ENCODE data around the gene VASH2.
A peak's percentile ranks its signal among the peaks of the same experiment; 100 is the strongest.
"Not testable (repeated sequence)": the region's sequence is repeated elsewhere in the genome, so short reads cannot be mapped to it uniquely, and the experiment has no call there.

The VASH2 gene

DNA sequence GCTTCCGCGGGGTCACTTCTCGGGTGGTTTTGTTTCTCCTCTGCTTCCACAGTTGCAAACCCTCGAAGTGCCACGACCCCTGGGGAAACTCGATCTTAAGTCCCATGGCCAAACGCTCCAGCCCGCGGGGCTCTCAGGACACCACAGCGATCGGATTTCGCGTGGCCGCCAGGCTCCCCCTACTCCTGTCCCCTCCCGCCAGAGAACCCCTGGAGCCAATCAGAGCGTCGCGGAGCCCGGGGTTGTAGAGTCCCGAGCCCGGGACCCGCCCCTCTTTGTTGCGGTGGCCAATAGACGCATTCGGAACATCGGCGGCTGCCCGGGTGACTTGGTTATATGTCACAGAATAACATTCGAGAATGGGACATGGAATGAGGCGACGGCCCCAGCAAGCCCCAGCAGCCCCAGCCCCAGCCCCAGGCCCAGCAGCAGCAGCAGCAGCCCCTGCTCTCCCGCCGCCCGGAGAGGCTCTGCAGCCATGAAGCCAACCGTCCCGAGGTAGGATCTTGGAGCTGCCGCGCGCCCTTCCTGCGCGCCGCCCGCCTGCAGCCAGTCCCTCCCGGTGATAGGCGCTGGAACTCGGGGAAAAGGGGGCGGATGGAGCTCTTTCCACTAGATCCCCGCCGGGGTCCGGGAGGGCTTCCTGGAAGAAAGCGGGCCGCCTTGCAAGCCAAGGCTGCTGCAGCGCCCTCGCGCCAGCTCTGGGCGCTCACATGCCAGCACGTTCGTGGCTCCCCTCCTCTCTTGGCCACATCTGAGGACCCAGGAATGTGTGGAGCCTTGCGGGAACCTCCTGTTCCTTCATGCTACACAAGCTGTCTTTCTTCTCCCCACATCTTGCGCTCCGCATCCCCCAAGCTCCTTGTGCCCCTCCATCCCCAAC, at the start of gene VASH2:
Gene VASH2 (plus strand): TSS at position 299 of the 883 bp plus-strand sequence. CDS start 1,002 bp downstream, outside the sequence.
- Histone ChIP-seq H3K9ac (ENCODE audit: low read depth, low read length) (peak within 1 kb of the TSS; percentile 70), H3K27me3 (ENCODE audit: control insufficient read depth, insufficient read depth, low read length) (peaks cover 7% of the 10 kb centered on the region), H3K4me1 (ENCODE audit: control insufficient read depth, insufficient read depth, low read length) (peaks cover 27% of the 10 kb centered on the region), H3K4me3 (ENCODE audit: low read depth, low read length) (peak within 1 kb of the TSS; percentile 82), H3K36me3 (ENCODE audit: control insufficient read depth, insufficient read depth, low read length) (peaks cover 31% of the 10 kb centered on the region), H3K9me3 (ENCODE audit: control insufficient read depth, insufficient read depth, low read length) (no peaks in the 10 kb centered on the region)

DNA sequence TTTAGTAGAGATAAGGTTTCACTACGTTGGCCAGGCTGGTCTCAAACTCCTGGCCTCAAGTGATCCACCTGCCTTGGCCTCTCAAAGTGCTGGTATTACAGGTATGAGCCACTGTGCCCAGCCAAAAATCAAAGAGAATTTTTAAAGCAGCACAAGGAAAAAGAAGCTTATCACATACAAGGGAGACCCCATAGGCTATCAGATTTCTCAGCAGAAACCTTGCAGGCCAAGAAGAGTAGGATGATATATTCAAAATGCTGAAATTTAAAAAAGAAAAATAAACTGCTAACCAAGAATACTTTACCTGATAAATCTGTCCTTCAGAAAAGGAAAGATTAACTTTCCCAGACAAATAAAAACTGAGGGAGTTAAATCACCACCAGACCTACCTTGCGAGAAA, 49.1 kb upstream of the VASH2 start:
- Histone ChIP-seq H3K4me3 (ENCODE audit: low read depth, low read length) (no peak overlapping the region), H3K9ac (ENCODE audit: low read depth, low read length) (no peak overlapping the region), H3K9me3 (ENCODE audit: control insufficient read depth, insufficient read depth, low read length) (peaks cover 7% of the 10 kb centered on the region), H3K36me3 (ENCODE audit: control insufficient read depth, insufficient read depth, low read length) (peaks cover 9% of the 10 kb centered on the region), H3K4me1 (ENCODE audit: control insufficient read depth, insufficient read depth, low read length) (peaks cover 10% of the 10 kb centered on the region), H3K27me3 (ENCODE audit: control insufficient read depth, insufficient read depth, low read length) (no peaks in the 10 kb centered on the region)

DNA sequence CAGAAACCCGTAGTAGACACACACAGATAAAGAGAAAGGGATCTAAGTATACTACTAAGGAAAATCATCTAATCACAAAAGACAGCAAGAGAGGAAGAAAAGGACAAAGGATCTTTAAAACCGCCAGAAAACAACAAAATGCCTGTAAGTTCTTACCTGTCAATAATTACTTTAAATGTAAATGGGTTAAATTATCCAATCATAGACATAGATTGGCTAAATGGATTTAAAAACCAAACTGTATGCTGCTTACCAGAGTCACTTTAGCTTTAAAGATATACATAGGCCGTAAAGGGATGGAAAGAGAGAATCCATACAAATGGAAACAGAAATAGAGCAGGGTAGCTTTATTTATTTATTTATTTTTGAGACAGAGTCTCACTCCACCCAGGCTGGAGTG, 48.3 kb upstream of the VASH2 start:
- Histone ChIP-seq H3K27me3 (ENCODE audit: control insufficient read depth, insufficient read depth, low read length) (no peaks in the 10 kb centered on the region), H3K9me3 (ENCODE audit: control insufficient read depth, insufficient read depth, low read length) (peaks cover 7% of the 10 kb centered on the region), H3K36me3 (ENCODE audit: control insufficient read depth, insufficient read depth, low read length) (peaks cover 5% of the 10 kb centered on the region), H3K4me1 (ENCODE audit: control insufficient read depth, insufficient read depth, low read length) (peaks cover 17% of the 10 kb centered on the region), H3K9ac (ENCODE audit: low read depth, low read length) (no peak overlapping the region), H3K4me3 (ENCODE audit: low read depth, low read length) (no peak overlapping the region)

DNA sequence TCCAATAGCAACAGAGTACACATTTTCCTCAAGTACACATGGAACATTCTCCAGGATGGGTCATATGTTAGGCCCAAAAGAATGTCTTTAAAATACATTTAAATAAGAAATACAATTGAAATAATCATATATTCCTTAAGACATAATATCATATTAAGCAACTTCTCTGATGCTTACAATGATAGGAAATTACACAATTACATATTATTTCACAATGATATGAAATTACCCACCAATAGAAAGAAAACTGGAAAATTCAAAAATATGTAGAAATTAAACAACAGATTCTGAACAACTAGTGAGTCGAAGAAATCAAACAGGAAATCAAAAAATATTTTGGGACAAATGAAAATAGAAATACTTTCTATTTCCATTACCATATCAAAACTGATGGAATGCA, 46.7 kb upstream of the VASH2 start:
- Histone ChIP-seq H3K4me1 (ENCODE audit: control insufficient read depth, insufficient read depth, low read length) (peaks cover 29% of the 10 kb centered on the region), H3K9ac (ENCODE audit: low read depth, low read length) (no peak overlapping the region), H3K27me3 (ENCODE audit: control insufficient read depth, insufficient read depth, low read length) (no peaks in the 10 kb centered on the region), H3K4me3 (ENCODE audit: low read depth, low read length) (no peak overlapping the region), H3K9me3 (ENCODE audit: control insufficient read depth, insufficient read depth, low read length) (peaks cover 7% of the 10 kb centered on the region), H3K36me3 (ENCODE audit: control insufficient read depth, insufficient read depth, low read length) (peaks cover 5% of the 10 kb centered on the region)

DNA sequence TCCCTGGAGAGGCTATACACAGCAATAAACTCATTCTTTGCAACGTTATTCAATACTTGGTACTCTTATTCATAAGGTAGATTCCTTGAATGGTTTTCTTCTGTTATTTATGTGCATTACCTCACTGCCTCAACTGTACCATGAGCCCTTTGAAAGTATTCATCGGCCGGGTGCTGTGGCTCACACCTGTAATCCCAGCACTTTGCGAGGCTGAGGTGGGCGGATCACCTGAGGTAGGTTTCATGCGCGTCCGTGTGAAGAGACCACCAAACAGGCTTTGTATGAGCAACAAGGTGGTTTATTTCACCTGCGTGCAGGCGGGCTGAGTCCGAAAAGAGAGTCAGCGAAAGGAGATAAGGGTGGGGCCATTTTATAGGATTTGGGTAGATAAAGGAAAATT, 42.3 kb upstream of the VASH2 start:
- peak overlapping the region; percentile 96 for H3K9ac ChIP-seq (ENCODE audit: low read depth, low read length)
- peak overlapping the region; percentile 32 for H3K4me3 ChIP-seq (ENCODE audit: low read depth, low read length)
- H3K27me3 ChIP-seq (ENCODE audit: control insufficient read depth, insufficient read depth, low read length); H3K36me3 ChIP-seq (ENCODE audit: control insufficient read depth, insufficient read depth, low read length); H3K9me3 ChIP-seq (ENCODE audit: control insufficient read depth, insufficient read depth, low read length): not testable (repeated sequence)
- H3K4me1 ChIP-seq (ENCODE audit: control insufficient read depth, insufficient read depth, low read length): peaks cover 26% of the 10 kb centered on the region

DNA sequence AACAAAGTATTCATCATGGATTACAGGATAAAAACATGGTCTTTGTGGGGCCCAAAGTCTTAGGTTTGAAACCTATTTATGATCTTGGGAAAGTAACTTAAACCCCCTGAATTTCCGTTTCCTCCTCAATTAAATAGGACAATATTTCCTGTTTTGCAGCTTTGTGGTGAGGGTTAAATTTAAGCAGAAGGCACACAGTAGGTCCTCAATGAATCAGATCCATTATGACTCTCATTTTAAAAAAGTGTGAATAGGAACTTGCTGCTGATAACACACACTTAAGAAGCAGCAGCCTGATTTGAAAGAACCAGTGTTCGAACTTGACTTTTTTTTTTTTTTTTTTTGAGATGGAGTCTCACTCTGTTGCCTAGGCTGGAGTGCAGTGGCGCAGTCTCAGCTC, 41.4 kb upstream of the VASH2 start:
- Histone ChIP-seq H3K27me3 (ENCODE audit: control insufficient read depth, insufficient read depth, low read length) (no peaks in the 10 kb centered on the region), H3K36me3 (ENCODE audit: control insufficient read depth, insufficient read depth, low read length) (no peaks in the 10 kb centered on the region), H3K4me3 (ENCODE audit: low read depth, low read length) (no peak overlapping the region), H3K9ac (ENCODE audit: low read depth, low read length) (peak overlapping the region; percentile 80), H3K4me1 (ENCODE audit: control insufficient read depth, insufficient read depth, low read length) (peaks cover 26% of the 10 kb centered on the region), H3K9me3 (ENCODE audit: control insufficient read depth, insufficient read depth, low read length) (peaks cover 7% of the 10 kb centered on the region)

DNA sequence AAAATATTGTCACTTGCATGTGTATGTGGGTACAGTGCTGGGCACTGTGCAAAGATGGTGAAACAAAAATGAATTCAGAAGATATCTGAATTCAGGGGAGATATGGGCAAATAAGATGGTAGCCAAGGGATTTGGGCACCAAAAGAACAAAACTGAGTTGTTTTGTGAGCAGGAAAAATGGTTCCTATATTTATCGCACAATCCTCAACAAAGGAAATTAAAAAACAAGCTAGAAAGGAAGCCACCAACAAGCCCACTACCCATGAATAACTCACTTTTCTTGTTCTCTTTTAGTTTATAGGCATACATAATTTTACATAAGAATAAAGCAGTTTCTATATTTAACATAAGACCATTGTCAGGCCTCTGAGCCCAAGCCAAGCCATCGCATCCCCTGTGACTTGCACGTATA, 40.7 kb upstream of the VASH2 start:
- peak overlapping the region; percentile 99 for H3K9ac ChIP-seq (ENCODE audit: low read depth, low read length)
- H3K9me3 ChIP-seq (ENCODE audit: control insufficient read depth, insufficient read depth, low read length): peaks cover 4% of the 10 kb centered on the region
- H3K36me3 ChIP-seq (ENCODE audit: control insufficient read depth, insufficient read depth, low read length): no peaks in the 10 kb centered on the region
- no peaks in the 10 kb centered on the region for H3K27me3 ChIP-seq (ENCODE audit: control insufficient read depth, insufficient read depth, low read length)
- H3K4me1 ChIP-seq (ENCODE audit: control insufficient read depth, insufficient read depth, low read length): peaks cover 27% of the 10 kb centered on the region
- H3K4me3 ChIP-seq (ENCODE audit: low read depth, low read length): peak overlapping the region; percentile 52

DNA sequence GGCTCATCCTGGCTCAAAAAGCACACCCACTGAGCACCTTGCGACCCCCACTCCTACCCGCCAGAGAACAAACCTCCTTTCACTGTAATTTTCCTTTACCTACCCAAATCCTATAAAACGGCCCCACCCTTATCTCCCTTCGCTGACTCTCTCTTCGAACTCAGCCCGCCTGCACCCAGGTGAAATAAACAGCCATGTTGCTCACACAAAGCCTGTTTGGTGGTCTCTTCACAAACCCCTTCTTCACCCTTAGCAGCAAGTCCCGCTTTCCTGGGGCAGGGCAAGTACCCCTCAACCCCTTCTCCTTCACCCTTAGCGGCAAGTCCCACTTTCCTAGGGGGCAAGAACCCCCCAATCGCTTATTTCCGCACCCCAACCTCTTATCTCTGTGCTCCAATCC, 40.1 kb upstream of the VASH2 start:
- not testable (repeated sequence) for H3K9me3 ChIP-seq (ENCODE audit: control insufficient read depth, insufficient read depth, low read length); H3K4me3 ChIP-seq (ENCODE audit: low read depth, low read length); H3K36me3 ChIP-seq (ENCODE audit: control insufficient read depth, insufficient read depth, low read length); H3K27me3 ChIP-seq (ENCODE audit: control insufficient read depth, insufficient read depth, low read length)
- peaks cover 32% of the 10 kb centered on the region for H3K4me1 ChIP-seq (ENCODE audit: control insufficient read depth, insufficient read depth, low read length)
- peak overlapping the region; percentile 76 for H3K9ac ChIP-seq (ENCODE audit: low read depth, low read length)

DNA sequence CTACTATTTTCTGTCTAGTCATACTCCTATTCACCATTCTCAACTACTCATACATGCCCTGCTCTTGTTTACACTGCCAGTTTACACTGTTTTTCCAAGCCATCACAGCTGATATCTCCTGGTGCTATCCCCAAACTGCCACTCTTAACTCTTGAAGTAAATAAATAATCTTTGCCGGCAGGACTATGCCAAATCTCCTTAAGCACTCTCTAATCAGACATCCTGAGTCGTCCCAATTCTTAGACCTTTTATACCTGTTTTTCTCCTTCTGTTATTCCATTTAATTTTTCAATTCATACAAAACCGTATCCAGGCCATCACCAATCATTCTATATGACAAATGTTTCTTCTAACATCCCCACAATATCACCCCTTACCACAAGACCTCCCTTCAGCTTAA, 36.7 kb upstream of the VASH2 start:
- Histone ChIP-seq H3K9ac (ENCODE audit: low read depth, low read length) (peak overlapping the region; percentile 87), H3K4me1 (ENCODE audit: control insufficient read depth, insufficient read depth, low read length) (peaks cover 25% of the 10 kb centered on the region), H3K4me3 (ENCODE audit: low read depth, low read length) (peak overlapping the region; percentile 43)
- H3K36me3 ChIP-seq (ENCODE audit: control insufficient read depth, insufficient read depth, low read length); H3K9me3 ChIP-seq (ENCODE audit: control insufficient read depth, insufficient read depth, low read length); H3K27me3 ChIP-seq (ENCODE audit: control insufficient read depth, insufficient read depth, low read length): not testable (repeated sequence)

DNA sequence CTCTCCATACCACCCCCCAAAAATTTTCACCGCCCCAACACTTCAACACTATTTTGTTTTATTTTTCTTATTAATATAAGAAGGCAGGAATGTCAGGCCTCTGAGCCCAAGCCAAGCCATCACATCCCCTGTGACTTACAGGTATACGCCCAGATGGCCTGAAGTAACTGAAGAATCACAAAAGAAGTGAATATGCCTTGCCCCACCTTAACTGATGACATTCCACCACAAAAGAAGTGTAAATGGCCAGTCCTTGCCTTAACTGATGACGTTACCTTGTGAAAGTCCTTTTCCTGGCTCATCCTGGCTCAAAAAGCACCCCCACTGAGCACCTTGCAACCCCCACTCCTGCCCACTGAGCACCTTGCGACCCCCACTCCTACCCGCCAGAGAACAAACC, 36.2 kb upstream of the VASH2 start:
- peak overlapping the region; percentile 43 for H3K4me3 ChIP-seq (ENCODE audit: low read depth, low read length)
- H3K9ac ChIP-seq (ENCODE audit: low read depth, low read length): peak overlapping the region; percentile 87
- not testable (repeated sequence) for H3K36me3 ChIP-seq (ENCODE audit: control insufficient read depth, insufficient read depth, low read length); H3K27me3 ChIP-seq (ENCODE audit: control insufficient read depth, insufficient read depth, low read length); H3K9me3 ChIP-seq (ENCODE audit: control insufficient read depth, insufficient read depth, low read length)
- H3K4me1 ChIP-seq (ENCODE audit: control insufficient read depth, insufficient read depth, low read length): peaks cover 21% of the 10 kb centered on the region

DNA sequence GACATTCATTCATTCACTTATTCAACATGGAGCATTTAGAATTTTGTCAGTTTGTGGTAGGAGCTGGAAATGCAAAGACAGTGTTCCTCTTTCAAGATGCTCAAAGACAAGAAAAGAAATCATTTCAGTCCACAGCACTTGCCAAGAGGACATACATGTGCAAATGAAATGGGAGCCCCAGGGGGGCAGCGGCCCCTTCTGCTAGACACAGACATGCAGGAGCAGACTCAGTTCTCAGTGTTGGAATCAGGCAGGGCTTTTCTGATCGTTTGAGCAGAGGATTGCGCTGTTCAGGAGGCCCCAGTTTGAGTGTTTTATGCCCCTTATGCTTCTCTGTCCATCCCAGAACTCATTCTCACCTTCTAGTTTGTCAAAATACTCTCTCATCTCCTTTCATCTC, 35.6 kb upstream of the VASH2 start:
- no peaks in the 10 kb centered on the region for H3K9me3 ChIP-seq (ENCODE audit: control insufficient read depth, insufficient read depth, low read length)
- no peaks in the 10 kb centered on the region for H3K27me3 ChIP-seq (ENCODE audit: control insufficient read depth, insufficient read depth, low read length)
- H3K4me3 ChIP-seq (ENCODE audit: low read depth, low read length): peak overlapping the region; percentile 44
- H3K9ac ChIP-seq (ENCODE audit: low read depth, low read length): peak overlapping the region; percentile 86
- no peaks in the 10 kb centered on the region for H3K36me3 ChIP-seq (ENCODE audit: control insufficient read depth, insufficient read depth, low read length)
- H3K4me1 ChIP-seq (ENCODE audit: control insufficient read depth, insufficient read depth, low read length): peaks cover 18% of the 10 kb centered on the region
